ENCODE results near the gene LIN7A.

Gene LIN7A

GRCh38 chr12:80780746-80781145, 157.0 kb downstream of the LIN7A start:
- Histone ChIP-seq H3K4me3 (ENCODE audit: low read depth, low read length) (no peak overlapping the region), H3K9me3 (ENCODE audit: control insufficient read depth, insufficient read depth, low read length) (peaks cover 11% of the 10 kb centered on the region), H3K27ac (ENCODE audit: low read depth, low read length) (peak overlapping the region; percentile 77), H3K36me3 (ENCODE audit: control insufficient read depth, insufficient read depth, low read length) (peaks cover 2% of the 10 kb centered on the region; the same call in 1 of the 2 replicates), H3K9ac (ENCODE audit: low read depth, low read length) (no peak overlapping the region), H3K4me1 (ENCODE audit: control insufficient read depth, insufficient read depth, low read length) (peaks cover 42% of the 10 kb centered on the region), H3K27me3 (ENCODE audit: control insufficient read depth, insufficient read depth, low read length) (no peaks in the 10 kb centered on the region)

- peaks cover 36% of the 10 kb centered on the region for H3K4me1 ChIP-seq (ENCODE audit: control insufficient read depth, insufficient read depth, low read length)
- peak overlapping the region; percentile 36 for H3K27ac ChIP-seq (ENCODE audit: low read depth, low read length)
- peaks cover 2% of the 10 kb centered on the region; the same call in 1 of the 2 replicates for H3K36me3 ChIP-seq (ENCODE audit: control insufficient read depth, insufficient read depth, low read length)
- no peak overlapping the region for H3K9ac ChIP-seq (ENCODE audit: low read depth, low read length)
- peaks cover 11% of the 10 kb centered on the region for H3K9me3 ChIP-seq (ENCODE audit: control insufficient read depth, insufficient read depth, low read length)
- no peaks in the 10 kb centered on the region for H3K27me3 ChIP-seq (ENCODE audit: control insufficient read depth, insufficient read depth, low read length)
- no peak overlapping the region for H3K4me3 ChIP-seq (ENCODE audit: low read depth, low read length)
Measured at GRCh38 chr12:80778005-80778541, 159.7 kb downstream of the LIN7A start.

GRCh38 chr12:80777587-80777986, 160.1 kb downstream of the LIN7A start:
- Histone ChIP-seq H3K9ac (ENCODE audit: low read depth, low read length) (no peak overlapping the region), H3K4me1 (ENCODE audit: control insufficient read depth, insufficient read depth, low read length) (peaks cover 32% of the 10 kb centered on the region), H3K9me3 (ENCODE audit: control insufficient read depth, insufficient read depth, low read length) (peaks cover 11% of the 10 kb centered on the region), H3K27me3 (ENCODE audit: control insufficient read depth, insufficient read depth, low read length) (no peaks in the 10 kb centered on the region), H3K27ac (ENCODE audit: low read depth, low read length) (peak overlapping the region; percentile 36), H3K4me3 (ENCODE audit: low read depth, low read length) (no peak overlapping the region), H3K36me3 (ENCODE audit: control insufficient read depth, insufficient read depth, low read length) (peaks cover 2% of the 10 kb centered on the region; the same call in 1 of the 2 replicates)

GRCh38 chr12:80776706-80777105, 161.0 kb downstream of the LIN7A start:
- no peak overlapping the region for H3K27ac ChIP-seq (ENCODE audit: low read depth, low read length)
- peaks cover 23% of the 10 kb centered on the region for H3K4me1 ChIP-seq (ENCODE audit: control insufficient read depth, insufficient read depth, low read length)
- no peaks in the 10 kb centered on the region for H3K27me3 ChIP-seq (ENCODE audit: control insufficient read depth, insufficient read depth, low read length)
- peaks cover 2% of the 10 kb centered on the region; the same call in 1 of the 2 replicates for H3K36me3 ChIP-seq (ENCODE audit: control insufficient read depth, insufficient read depth, low read length)
- H3K9ac ChIP-seq (ENCODE audit: low read depth, low read length), result no peak overlapping the region
- H3K4me3 ChIP-seq (ENCODE audit: low read depth, low read length), result no peak overlapping the region
- H3K9me3 ChIP-seq (ENCODE audit: control insufficient read depth, insufficient read depth, low read length), result peaks cover 11% of the 10 kb centered on the region

GRCh38 chr12:80770958-80771357, 166.8 kb downstream of the LIN7A start:
- peaks cover 37% of the 10 kb centered on the region for H3K4me1 ChIP-seq (ENCODE audit: control insufficient read depth, insufficient read depth, low read length)
- H3K4me3 ChIP-seq (ENCODE audit: low read depth, low read length), result no peak overlapping the region
- H3K9ac ChIP-seq (ENCODE audit: low read depth, low read length), result no peak overlapping the region
- no peaks in the 10 kb centered on the region for H3K27me3 ChIP-seq (ENCODE audit: control insufficient read depth, insufficient read depth, low read length)
- H3K36me3 ChIP-seq (ENCODE audit: control insufficient read depth, insufficient read depth, low read length), result no peaks in the 10 kb centered on the region
- H3K27ac ChIP-seq (ENCODE audit: low read depth, low read length), result no peak overlapping the region
- H3K9me3 ChIP-seq (ENCODE audit: control insufficient read depth, insufficient read depth, low read length), result no peaks in the 10 kb centered on the region

DNA sequence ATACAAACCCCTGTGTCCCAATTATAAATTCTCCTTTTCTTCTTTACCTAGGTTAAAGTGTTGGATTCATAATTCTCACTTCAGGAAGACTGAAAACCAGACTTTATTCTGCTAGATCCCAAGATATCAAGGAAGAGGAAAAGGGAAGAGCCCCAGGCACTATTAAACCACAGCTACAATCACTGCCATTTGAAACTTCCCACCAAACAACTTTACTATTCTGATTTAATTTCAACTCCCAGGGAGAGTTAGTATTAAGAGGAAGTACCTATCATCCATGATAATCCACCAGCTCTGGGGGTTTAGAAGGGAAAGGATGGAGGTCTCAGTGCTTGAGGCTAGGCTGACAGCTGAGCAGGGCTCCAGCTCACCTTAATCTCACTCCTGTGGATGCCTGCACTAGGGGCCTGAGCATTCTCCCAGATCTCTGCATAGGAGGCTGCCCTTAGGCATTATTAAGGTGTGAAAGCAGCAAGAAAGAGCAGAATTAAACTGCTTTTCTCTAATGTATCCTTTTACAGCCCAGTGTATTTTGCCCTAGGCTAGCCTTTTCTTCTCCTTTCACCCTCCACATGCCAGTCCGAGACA, 168.1 kb downstream of the LIN7A start:
- Histone ChIP-seq H3K9me3 (ENCODE audit: control insufficient read depth, insufficient read depth, low read length) (no peaks in the 10 kb centered on the region), H3K4me1 (ENCODE audit: control insufficient read depth, insufficient read depth, low read length) (peaks cover 39% of the 10 kb centered on the region)

DNA sequence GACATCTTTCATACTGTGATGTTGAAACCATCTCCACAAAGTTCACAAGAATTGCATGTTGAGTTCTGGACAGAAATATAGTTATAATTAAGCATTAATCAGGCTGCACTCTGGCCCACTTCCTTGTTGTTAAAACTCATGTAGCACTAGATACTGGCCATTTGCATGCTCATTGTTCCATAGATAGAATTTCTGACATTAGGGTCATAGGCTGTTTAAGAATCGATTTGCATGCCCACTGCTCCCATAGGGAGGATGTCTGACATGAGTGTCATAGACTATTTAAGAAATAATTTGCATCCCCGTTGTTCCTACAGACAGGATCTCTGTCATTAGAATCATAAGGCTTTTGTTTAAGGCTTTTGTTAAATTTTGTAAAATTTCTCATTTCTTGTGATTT, 170.8 kb downstream of the LIN7A start:
- Histone ChIP-seq H3K27ac (ENCODE audit: low read depth, low read length) (no peak overlapping the region), H3K27me3 (ENCODE audit: control insufficient read depth, insufficient read depth, low read length) (no peaks in the 10 kb centered on the region), H3K36me3 (ENCODE audit: control insufficient read depth, insufficient read depth, low read length) (no peaks in the 10 kb centered on the region), H3K4me1 (ENCODE audit: control insufficient read depth, insufficient read depth, low read length) (peaks cover 46% of the 10 kb centered on the region), H3K9ac (ENCODE audit: low read depth, low read length) (no peak overlapping the region), H3K9me3 (ENCODE audit: control insufficient read depth, insufficient read depth, low read length) (no peaks in the 10 kb centered on the region), H3K4me3 (ENCODE audit: low read depth, low read length) (no peak overlapping the region)

More for the DNA sequence above, 168.1 kb downstream of the LIN7A start:
- Histone ChIP-seq H3K9ac (ENCODE audit: low read depth, low read length) (no peak overlapping the region), H3K27me3 (ENCODE audit: control insufficient read depth, insufficient read depth, low read length) (no peaks in the 10 kb centered on the region), H3K36me3 (ENCODE audit: control insufficient read depth, insufficient read depth, low read length) (no peaks in the 10 kb centered on the region), H3K27ac (ENCODE audit: low read depth, low read length) (no peak overlapping the region), H3K4me3 (ENCODE audit: low read depth, low read length) (no peak overlapping the region)

GRCh38 chr12:80766210-80766609, 171.5 kb downstream of the LIN7A start:
- Histone ChIP-seq H3K27ac (ENCODE audit: low read depth, low read length) (no peak overlapping the region), H3K9me3 (ENCODE audit: control insufficient read depth, insufficient read depth, low read length) (no peaks in the 10 kb centered on the region), H3K4me3 (ENCODE audit: low read depth, low read length) (no peak overlapping the region), H3K9ac (ENCODE audit: low read depth, low read length) (no peak overlapping the region), H3K4me1 (ENCODE audit: control insufficient read depth, insufficient read depth, low read length) (peaks cover 46% of the 10 kb centered on the region), H3K36me3 (ENCODE audit: control insufficient read depth, insufficient read depth, low read length) (no peaks in the 10 kb centered on the region), H3K27me3 (ENCODE audit: control insufficient read depth, insufficient read depth, low read length) (no peaks in the 10 kb centered on the region)

DNA sequence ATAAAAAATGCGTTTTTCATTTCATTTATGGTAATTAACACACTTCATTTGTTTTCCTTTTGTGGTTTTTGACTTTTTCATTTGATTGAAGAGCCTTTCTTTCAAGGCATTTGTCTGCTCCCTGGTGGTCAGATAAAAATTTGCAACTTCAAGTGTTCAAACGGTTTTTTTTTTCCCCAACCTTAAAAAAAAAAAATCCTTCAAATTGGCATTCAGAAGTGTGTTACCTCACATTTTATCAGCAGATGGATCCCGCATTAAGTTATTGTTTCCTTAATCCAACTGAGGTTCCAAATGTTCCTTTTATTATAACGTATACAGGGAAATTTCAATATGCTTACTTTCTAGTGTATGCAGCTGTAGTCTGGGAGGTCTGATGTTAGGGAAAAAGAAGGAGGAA, 173.9 kb downstream of the LIN7A start:
- no peaks in the 10 kb centered on the region for H3K9me3 ChIP-seq (ENCODE audit: control insufficient read depth, insufficient read depth, low read length)
- peaks cover 36% of the 10 kb centered on the region for H3K4me1 ChIP-seq (ENCODE audit: control insufficient read depth, insufficient read depth, low read length)
- H3K27me3 ChIP-seq (ENCODE audit: control insufficient read depth, insufficient read depth, low read length), result no peaks in the 10 kb centered on the region
- H3K36me3 ChIP-seq (ENCODE audit: control insufficient read depth, insufficient read depth, low read length), result no peaks in the 10 kb centered on the region
- H3K27ac ChIP-seq (ENCODE audit: low read depth, low read length), result no peak overlapping the region
- no peak overlapping the region for H3K4me3 ChIP-seq (ENCODE audit: low read depth, low read length)
- H3K9ac ChIP-seq (ENCODE audit: low read depth, low read length), result no peak overlapping the region

DNA sequence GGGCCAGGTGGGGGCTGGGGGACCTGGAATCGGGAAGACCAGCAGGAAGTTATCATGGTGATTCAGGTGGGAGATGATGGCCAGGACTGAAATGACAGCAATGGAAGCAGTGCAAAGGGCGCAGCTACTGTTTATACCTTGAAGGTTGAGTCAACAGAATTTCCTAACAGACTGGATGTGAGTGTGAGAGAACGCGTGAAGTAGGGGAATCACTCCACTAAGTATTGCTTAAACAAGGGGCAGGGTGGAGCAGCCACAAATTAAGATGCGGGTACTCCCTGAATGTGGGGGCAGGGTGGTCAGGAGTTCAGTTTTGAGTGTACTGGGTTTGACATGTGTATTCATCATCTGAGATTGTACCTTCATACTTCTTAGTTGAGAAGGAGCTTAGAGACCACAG, 175.9 kb downstream of the LIN7A start:
- Histone ChIP-seq H3K9ac (ENCODE audit: low read depth, low read length) (no peak overlapping the region), H3K9me3 (ENCODE audit: control insufficient read depth, insufficient read depth, low read length) (no peaks in the 10 kb centered on the region), H3K27me3 (ENCODE audit: control insufficient read depth, insufficient read depth, low read length) (no peaks in the 10 kb centered on the region), H3K36me3 (ENCODE audit: control insufficient read depth, insufficient read depth, low read length) (no peaks in the 10 kb centered on the region), H3K4me3 (ENCODE audit: low read depth, low read length) (no peak overlapping the region), H3K27ac (ENCODE audit: low read depth, low read length) (no peak overlapping the region), H3K4me1 (ENCODE audit: control insufficient read depth, insufficient read depth, low read length) (peaks cover 23% of the 10 kb centered on the region)

DNA sequence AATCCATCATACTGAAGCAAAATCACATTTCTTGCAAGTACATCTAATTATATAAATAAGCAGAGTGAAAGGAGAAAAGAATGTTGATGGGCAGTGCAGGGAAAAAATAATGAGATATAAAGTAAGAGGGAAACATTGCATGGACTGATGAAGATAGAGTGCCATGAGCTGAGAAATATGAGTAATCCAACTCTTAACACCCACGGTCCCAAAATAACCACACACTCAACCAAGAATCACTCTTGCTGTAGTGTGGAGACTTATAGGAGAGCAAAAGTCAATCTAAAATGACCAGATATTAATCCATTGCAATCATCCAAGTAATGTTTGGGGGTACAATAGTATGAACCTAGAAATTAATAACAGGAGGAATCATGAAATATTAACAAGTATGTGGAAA, 180.9 kb downstream of the LIN7A start:
- no peaks in the 10 kb centered on the region for H3K36me3 ChIP-seq (ENCODE audit: control insufficient read depth, insufficient read depth, low read length)
- H3K27me3 ChIP-seq (ENCODE audit: control insufficient read depth, insufficient read depth, low read length), result no peaks in the 10 kb centered on the region
- no peak overlapping the region for H3K4me3 ChIP-seq (ENCODE audit: low read depth, low read length)
- peaks cover 5% of the 10 kb centered on the region; the same call in 1 of the 2 replicates for H3K4me1 ChIP-seq (ENCODE audit: control insufficient read depth, insufficient read depth, low read length)
- H3K9me3 ChIP-seq (ENCODE audit: control insufficient read depth, insufficient read depth, low read length), result no peaks in the 10 kb centered on the region
- no peak overlapping the region for H3K9ac ChIP-seq (ENCODE audit: low read depth, low read length)
- H3K27ac ChIP-seq (ENCODE audit: low read depth, low read length), result no peak overlapping the region
